ENCODE data around the gene MAPKAPK3.

The MAPKAPK3 gene

GRCh38 chr3:50633230-50633790 is 16.4 kb downstream of the MAPKAPK3 start:
- no peak overlapping the region for H2AFZ ChIP-seq (ENCODE audit: low read depth)
- no peak overlapping the region for H3K9ac ChIP-seq
- no peaks in the 10 kb centered on the region for H3K36me3 ChIP-seq (ENCODE audit: insufficient read depth)
- no peaks in the 10 kb centered on the region for H4K20me1 ChIP-seq (ENCODE audit: insufficient read depth)
- H3K27me3 ChIP-seq (ENCODE audit: insufficient read depth, low read depth) = no peaks in the 10 kb centered on the region
- no peak overlapping the region for H3K4me3 ChIP-seq (IDR thresholded peaks at IDR 0.05; ENCODE audit: insufficient read depth, low read depth, low read length)
- no peak overlapping the region for H3K4me2 ChIP-seq
- H3K79me2 ChIP-seq (ENCODE audit: insufficient read depth, low read depth) = no peaks in the 10 kb centered on the region
- no peak for TF ChIP-seq CTCF (conservative IDR thresholded peaks at IDR 0.05; ENCODE audit: low read depth, low read length)
- H3K4me1 ChIP-seq (ENCODE audit: low read depth, poor library complexity, severe bottlenecking) = no peaks in the 10 kb centered on the region
- H3K27ac ChIP-seq = no peak overlapping the region

DNA sequence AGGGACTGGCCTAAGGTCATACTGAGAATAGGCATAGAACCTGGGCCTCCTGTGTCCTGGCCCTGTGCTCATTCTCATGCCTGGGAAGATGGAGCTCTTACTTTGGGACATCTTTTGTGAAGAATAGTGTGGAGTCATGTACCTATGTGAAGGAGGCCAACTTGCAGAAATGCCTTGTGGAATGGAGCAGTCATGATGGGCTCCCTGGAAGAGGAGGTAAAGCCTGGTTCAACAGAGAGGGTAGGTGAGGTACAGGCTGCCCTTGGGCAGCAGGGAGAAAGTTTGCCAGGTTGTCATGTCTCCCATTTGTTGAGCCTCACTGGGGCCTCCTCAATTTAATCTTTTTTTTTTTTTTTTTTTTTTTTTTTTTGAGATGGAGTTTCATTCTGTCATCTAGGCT is 18.1 kb downstream of the MAPKAPK3 start:
- H3K4me2 ChIP-seq = no peak overlapping the region
- H3K4me3 ChIP-seq (IDR thresholded peaks at IDR 0.05; ENCODE audit: insufficient read depth, low read depth, low read length) = no peak overlapping the region
- H3K27me3 ChIP-seq (ENCODE audit: insufficient read depth, low read depth) = no peaks in the 10 kb centered on the region
- no peaks in the 10 kb centered on the region for H4K20me1 ChIP-seq (ENCODE audit: insufficient read depth)
- no peak overlapping the region for H3K9ac ChIP-seq
- no peaks in the 10 kb centered on the region for H3K79me2 ChIP-seq (ENCODE audit: insufficient read depth, low read depth)
- no peaks in the 10 kb centered on the region for H3K36me3 ChIP-seq (ENCODE audit: insufficient read depth)
- no peak overlapping the region for H3K27ac ChIP-seq
- H2AFZ ChIP-seq (ENCODE audit: low read depth) = no peak overlapping the region
- no peak for TF ChIP-seq CTCF (conservative IDR thresholded peaks at IDR 0.05; ENCODE audit: low read depth, low read length)
- no peaks in the 10 kb centered on the region for H3K4me1 ChIP-seq (ENCODE audit: low read depth, poor library complexity, severe bottlenecking)

DNA sequence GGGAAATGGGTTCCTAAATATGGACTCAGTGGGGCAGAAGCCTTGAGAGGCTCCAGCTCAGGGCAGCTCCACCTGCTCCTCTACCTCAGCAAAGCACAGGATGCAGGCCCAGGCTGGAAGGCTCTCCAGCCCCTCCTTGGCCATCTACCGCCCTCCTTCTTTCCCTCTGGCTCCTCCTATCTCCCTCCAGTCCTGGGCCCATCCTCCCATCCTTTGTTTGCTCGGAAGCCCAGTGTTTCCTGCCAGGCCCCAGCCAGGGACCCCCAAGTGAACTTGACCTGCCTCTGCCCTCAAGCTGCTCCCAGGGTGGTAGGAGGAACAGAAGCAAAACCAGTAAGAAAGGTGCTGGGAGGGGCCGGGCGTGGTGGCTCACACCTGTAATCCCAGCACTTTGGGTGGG is 20.1 kb downstream of the MAPKAPK3 start:
- Histone ChIP-seq H3K4me1 (ENCODE audit: low read depth, poor library complexity, severe bottlenecking) (no peaks in the 10 kb centered on the region), H4K20me1 (ENCODE audit: insufficient read depth) (no peaks in the 10 kb centered on the region), H2AFZ (ENCODE audit: low read depth) (no peak overlapping the region), H3K27me3 (ENCODE audit: insufficient read depth, low read depth) (no peaks in the 10 kb centered on the region), H3K4me3 (IDR thresholded peaks at IDR 0.05; ENCODE audit: insufficient read depth, low read depth, low read length) (no peak overlapping the region), H3K27ac (no peak overlapping the region), H3K36me3 (ENCODE audit: insufficient read depth) (no peaks in the 10 kb centered on the region), H3K4me2 (no peak overlapping the region), H3K79me2 (ENCODE audit: insufficient read depth, low read depth) (no peaks in the 10 kb centered on the region), H3K9ac (no peak overlapping the region)
- TF ChIP-seq CTCF (conservative IDR thresholded peaks at IDR 0.05; ENCODE audit: low read depth, low read length) = no peak

GRCh38 chr3:50637945-50638344 is 21.0 kb downstream of the MAPKAPK3 start:
- H3K9ac ChIP-seq = no peak overlapping the region
- TF ChIP-seq CTCF (conservative IDR thresholded peaks at IDR 0.05; ENCODE audit: low read depth, low read length) = no peak
- no peaks in the 10 kb centered on the region for H3K4me1 ChIP-seq (ENCODE audit: low read depth, poor library complexity, severe bottlenecking)
- no peaks in the 10 kb centered on the region for H3K36me3 ChIP-seq (ENCODE audit: insufficient read depth)
- H4K20me1 ChIP-seq (ENCODE audit: insufficient read depth) = no peaks in the 10 kb centered on the region
- no peak overlapping the region for H3K4me3 ChIP-seq (IDR thresholded peaks at IDR 0.05; ENCODE audit: insufficient read depth, low read depth, low read length)
- H3K79me2 ChIP-seq (ENCODE audit: insufficient read depth, low read depth) = no peaks in the 10 kb centered on the region
- no peaks in the 10 kb centered on the region for H3K27me3 ChIP-seq (ENCODE audit: insufficient read depth, low read depth)
- no peak overlapping the region for H2AFZ ChIP-seq (ENCODE audit: low read depth)
- H3K4me2 ChIP-seq = no peak overlapping the region
- H3K27ac ChIP-seq = no peak overlapping the region

Data from KMS-11 (cell line).